LHCN-M2 (cell line): ENCODE results near the gene PCDHGB2. TPM values are rescaled to one million over a fixed set of nuclear protein-coding genes. Genes with fewer than 3 reads are reported as not detected.
"Not testable (repeated sequence)": the region's sequence is repeated elsewhere in the genome, so short reads cannot be mapped to it uniquely, and the experiment has no call there.

Source experiments
- DNase-seq: peaks from one replicate; pipeline ENCODE4 v3.0.0-alpha.2; 2012; ENCODE audit warnings: low read depth
- polyA plus RNA-seq: library from polyadenylated mRNA; unstranded; fragments of >200 nt; gene quantifications from one replicate; pipeline ENCODE4 v1.2.1, GENCODE V29; 2012; ENCODE audit warnings: missing spikeins
- total RNA-seq: library from RNA; depleted of rRNA; stranded (reverse); fragments of >200 nt; gene quantifications from 2 replicates; pipeline ENCODE4 v1.2.3, GENCODE V29; 2014; rRNA removed

Gene PCDHGB2
- total RNA-seq = 9.0 and 12.5 TPM in 2 replicates
- polyA plus RNA-seq = 7.2 TPM

GRCh38 chr5:141359790-141360426, at the start of gene PCDHGB2:
PCDHGB2 (plus strand) TSS chr5:141359994; CDS start chr5:141360136, 142 bp downstream.
- peak; percentile 73 for DNase-seq

- DNase-seq = no peak
Measured at GRCh38 chr5:141313711-141314110, 46.1 kb upstream of the PCDHGB2 start.

GRCh38 chr5:141316963-141317362, 42.8 kb upstream of the PCDHGB2 start:
- not testable (repeated sequence) for DNase-seq

GRCh38 chr5:141319202-141319601, 40.6 kb upstream of the PCDHGB2 start:
- DNase-seq = peak; percentile 10

- no peak for DNase-seq
Measured at GRCh38 chr5:141319699-141320098, 40.1 kb upstream of the PCDHGB2 start.

GRCh38 chr5:141320225-141321169, 39.3 kb upstream of the PCDHGB2 start, which contains the start of gene TAF7:
TAF7 (minus strand) TSS chr5:141320784; CDS start chr5:141320044, 740 bp downstream.
- peak; percentile 93 for DNase-seq

GRCh38 chr5:141322261-141322660, 37.5 kb upstream of the PCDHGB2 start:
- DNase-seq = no peak

- peak; percentile 69 for DNase-seq
Measured at GRCh38 chr5:141326088-141326854, 33.5 kb upstream of the PCDHGB2 start.

GRCh38 chr5:141328231-141328630, 31.6 kb upstream of the PCDHGB2 start:
- peak; percentile 13 for DNase-seq

- DNase-seq = peak; percentile 76
Measured at GRCh38 chr5:141330299-141331080, 29.3 kb upstream of the PCDHGB2 start, which contains the start of gene PCDHGA1. PCDHGA1 (plus strand) TSS chr5:141330514.

- not testable (repeated sequence) for DNase-seq
Measured at GRCh38 chr5:141332571-141332970, 27.2 kb upstream of the PCDHGB2 start.

GRCh38 chr5:141338538-141339306, 21.1 kb upstream of the PCDHGB2 start, which contains the start of gene PCDHGA2:
PCDHGA2 (plus strand) TSS chr5:141338760.
- DNase-seq = peak; percentile 25

GRCh38 chr5:141340781-141341354, 18.9 kb upstream of the PCDHGB2 start:
- not testable (repeated sequence) for DNase-seq

GRCh38 chr5:141342773-141343172, 17.0 kb upstream of the PCDHGB2 start:
- DNase-seq = no peak

- DNase-seq = no peak
Measured at GRCh38 chr5:141343242-141343952, 16.4 kb upstream of the PCDHGB2 start, which contains the start of gene PCDHGA3. PCDHGA3 (plus strand) TSS chr5:141343829; CDS start chr5:141344034, 205 bp downstream.

GRCh38 chr5:141343953-141344463, 15.8 kb upstream of the PCDHGB2 start:
- DNase-seq = no peak

GRCh38 chr5:141345327-141345726, 14.5 kb upstream of the PCDHGB2 start:
- no peak for DNase-seq

GRCh38 chr5:141346017-141346416, 13.8 kb upstream of the PCDHGB2 start:
- DNase-seq = not testable (repeated sequence)
